ENCODE data around the gene XRCC6.
"Not testable (repeated sequence)": the region's sequence is repeated elsewhere in the genome, so short reads cannot be mapped to it uniquely, and the experiment has no call there.

Gene XRCC6

GRCh38 chr22:41621099-41621910, at the start of gene XRCC6:
TSS of gene XRCC6 (plus strand) at chr22:41621295. CDS start at chr22:41622005, 710 bp downstream.
- peak; percentile 100 for DNase-seq (ENCODE audit: low spot score)

- no peak for DNase-seq (ENCODE audit: low spot score)
These were observed 49.3 kb upstream of the XRCC6 start for GRCh38 chr22:41571786-41572185.

- not testable (repeated sequence) for DNase-seq (ENCODE audit: low spot score)
These were observed 48.8 kb upstream of the XRCC6 start for GRCh38 chr22:41572305-41572704.

GRCh38 chr22:41573677-41574076, 47.4 kb upstream of the XRCC6 start:
- DNase-seq (ENCODE audit: low spot score) = no peak

GRCh38 chr22:41574847-41575381, 46.2 kb upstream of the XRCC6 start:
- DNase-seq (ENCODE audit: low spot score) = no peak

- no peak for DNase-seq (ENCODE audit: low spot score)
These were observed 45.6 kb upstream of the XRCC6 start for GRCh38 chr22:41575533-41575932.

GRCh38 chr22:41576877-41577276, 44.2 kb upstream of the XRCC6 start:
- peak; percentile 44 for DNase-seq (ENCODE audit: low spot score)

GRCh38 chr22:41578114-41578513, 43.0 kb upstream of the XRCC6 start:
- DNase-seq (ENCODE audit: low spot score) = no peak

GRCh38 chr22:41578818-41579217, 42.3 kb upstream of the XRCC6 start:
- no peak for DNase-seq (ENCODE audit: low spot score)

GRCh38 chr22:41579297-41579996, 41.6 kb upstream of the XRCC6 start:
- DNase-seq (ENCODE audit: low spot score) = no peak

GRCh38 chr22:41579997-41580355, 41.1 kb upstream of the XRCC6 start:
- no peak for DNase-seq (ENCODE audit: low spot score)

- DNase-seq (ENCODE audit: low spot score) = no peak
These were observed 38.4 kb upstream of the XRCC6 start for GRCh38 chr22:41582694-41583093.

GRCh38 chr22:41584881-41585280, 36.2 kb upstream of the XRCC6 start:
- no peak for DNase-seq (ENCODE audit: low spot score)

- DNase-seq (ENCODE audit: low spot score) = no peak
These were observed 35.2 kb upstream of the XRCC6 start for GRCh38 chr22:41585898-41586297.

- DNase-seq (ENCODE audit: low spot score) = no peak
These were observed 33.8 kb upstream of the XRCC6 start for GRCh38 chr22:41587347-41587723.

- DNase-seq (ENCODE audit: low spot score) = peak; percentile 100
These were observed 31.5 kb upstream of the XRCC6 start, which contains the start of gene PMM1 for GRCh38 chr22:41589391-41590241. TSS of gene PMM1 (minus strand) at chr22:41589840. CDS start at chr22:41589805, 35 bp downstream.

- DNase-seq (ENCODE audit: low spot score) = not testable (repeated sequence)
These were observed 27.6 kb upstream of the XRCC6 start for GRCh38 chr22:41593336-41593960.

GRCh38 chr22:41595703-41596102, 25.4 kb upstream of the XRCC6 start:
- no peak for DNase-seq (ENCODE audit: low spot score)

GRCh38 chr22:41596776-41597634, 24.1 kb upstream of the XRCC6 start:
- DNase-seq (ENCODE audit: low spot score) = peak; percentile 24

- no peak for DNase-seq (ENCODE audit: low spot score)
These were observed 23.5 kb upstream of the XRCC6 start for GRCh38 chr22:41597635-41597953.

GRCh38 chr22:41598081-41598480, 23.0 kb upstream of the XRCC6 start:
- DNase-seq (ENCODE audit: low spot score) = peak; percentile 79
